Adipose tissue (tissue), 3 donors: ENCODE results near the gene CCSER1. TPM values are rescaled to one million over a fixed set of nuclear protein-coding genes. Genes with fewer than 3 reads are reported as not detected.
"Not testable (repeated sequence)": the region's sequence is repeated elsewhere in the genome, so short reads cannot be mapped to it uniquely, and the experiment has no call there.

Experiments used
- H3K27ac ChIP-seq: one replicate; pipeline ENCODE4 v1.5.1; 2013; ENCODE audit warnings: low read depth, low read length
- WGBS, 3 donors: extraction: QIAGEN DNeasy Blood & Tissue Kit; methylation state at CpG; one replicate each; pipeline ENCODE4 v1.1.7; 2013; 5-methylcytosine and 5-hydroxymethylcytosine counted together
- polyA plus RNA-seq, 3 donors: library from polyadenylated mRNA; stranded (reverse); fragments of 200-250 nt; gene quantifications; one replicate each; pipeline ENCODE4 v1.2.3, GENCODE V29; 2013
- donor health status: healthy with polysubstance abuse.
- donor health status: Bipolar disorder and iron deficiency.
- donor health status: healthy.

CCSER1 gene
- polyA plus RNA-seq, 3 donors = 0.87 to 1.2 TPM; not detected in 1

DNA sequence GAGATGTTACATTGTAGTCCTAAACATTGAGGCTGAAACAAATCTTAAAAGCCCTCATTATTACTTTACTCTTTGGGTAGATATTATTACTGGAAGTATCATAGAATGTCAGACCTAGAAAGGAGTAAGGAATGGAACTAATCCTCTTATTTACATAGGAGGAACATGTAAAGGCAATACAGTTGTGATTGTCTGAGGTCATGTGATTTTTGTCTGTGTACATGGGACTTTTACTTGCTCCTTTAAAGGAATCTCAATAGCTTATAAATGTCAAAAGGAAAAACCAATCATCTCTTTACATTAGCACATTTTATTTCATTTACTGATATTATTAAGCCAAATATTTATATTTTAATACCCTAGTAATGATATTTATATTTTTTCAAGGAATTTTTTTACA, 568.2 kb downstream of the CCSER1 start:
- no peak overlapping the region for H3K27ac ChIP-seq

DNA sequence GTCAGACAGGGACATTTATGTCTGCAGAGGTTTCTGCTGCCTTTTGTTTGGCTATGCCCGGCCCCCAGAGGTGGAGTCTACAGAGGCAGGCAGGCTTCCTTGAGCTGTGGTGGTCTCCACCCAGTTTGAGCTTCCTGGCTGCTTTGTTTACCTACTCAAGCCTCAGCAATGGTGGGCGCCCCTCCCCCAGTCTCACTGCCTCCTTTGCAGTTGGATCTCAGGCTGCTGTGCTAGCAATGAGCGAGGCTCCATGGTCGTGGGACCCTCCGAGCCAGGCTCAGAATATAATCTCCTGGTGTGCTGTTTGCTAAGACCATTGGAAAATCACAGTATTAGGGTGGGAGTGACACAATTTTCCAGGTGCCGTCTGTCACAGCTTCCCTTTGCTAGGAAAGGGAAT, 578.3 kb downstream of the CCSER1 start:
- WGBS, 3 donors = 83 to 92% (median 86%) methylated on average over 6 of the region's 6 CpGs
- not testable (repeated sequence) for H3K27ac ChIP-seq

DNA sequence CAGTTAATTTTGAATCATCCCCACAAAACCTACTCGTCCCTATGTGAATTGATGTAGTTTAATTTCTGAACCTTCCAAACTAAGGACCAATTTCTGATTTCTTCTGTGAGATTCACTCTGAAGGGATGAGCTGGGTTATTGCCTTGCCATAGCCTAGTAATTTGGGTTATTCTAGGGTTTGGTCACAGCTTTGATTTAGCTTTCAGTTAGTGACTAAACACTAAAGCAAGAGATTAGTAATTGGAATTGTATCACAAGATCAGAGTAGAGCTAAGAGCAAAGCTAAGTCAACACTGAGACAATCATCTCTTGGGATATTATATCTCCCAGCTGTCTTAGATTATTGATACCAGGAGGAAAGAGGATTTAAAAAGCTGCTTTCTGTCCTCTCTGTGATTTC, 588.0 kb downstream of the CCSER1 start:
- WGBS, 3 donors = 88 to 91% (median 90%) methylated on average over 1 of the region's 1 CpG
- H3K27ac ChIP-seq = no peak overlapping the region

DNA sequence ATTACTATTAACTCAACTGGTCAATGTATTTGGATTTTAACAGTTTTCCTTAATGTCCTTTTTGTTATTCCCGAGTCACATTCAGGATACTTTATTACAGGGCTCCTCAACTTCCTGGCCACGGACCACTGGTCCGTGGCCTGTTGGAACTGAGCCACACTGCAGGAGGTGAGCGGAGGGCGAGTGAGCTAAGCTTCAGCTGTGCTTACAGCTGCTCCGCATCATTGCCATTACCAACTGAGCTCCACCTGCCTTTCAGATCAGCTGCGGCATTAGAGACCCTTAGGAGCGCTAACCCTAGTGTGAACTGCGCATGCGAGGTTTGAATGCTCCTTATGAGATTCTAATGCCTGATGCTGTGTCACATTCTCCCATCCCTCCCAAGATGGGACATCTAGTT, 591.7 kb downstream of the CCSER1 start:
- 92 to 98% (median 95%) methylated on average over 10 of the region's 10 CpGs for WGBS, 3 donors
- H3K27ac ChIP-seq = no peak overlapping the region

DNA sequence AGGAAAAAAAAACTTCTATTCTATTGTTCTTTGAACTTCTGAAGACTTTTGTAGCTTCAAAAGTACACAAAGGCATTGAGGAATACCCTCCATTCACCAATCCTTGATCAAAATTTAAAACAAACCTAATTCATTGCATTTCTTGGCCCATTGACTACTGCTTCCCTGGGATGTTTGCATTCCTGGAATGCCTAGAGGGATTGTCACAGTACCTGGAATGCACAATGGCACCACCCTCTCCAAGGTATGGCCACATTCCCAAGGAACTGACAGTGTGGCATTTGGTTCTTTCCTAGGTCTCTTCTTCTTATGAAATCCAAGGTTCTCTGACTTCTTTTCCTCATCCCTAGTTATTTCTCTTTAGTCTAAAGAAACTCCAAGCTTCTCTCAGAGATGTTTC, 600.7 kb downstream of the CCSER1 start:
- no peak overlapping the region for H3K27ac ChIP-seq

DNA sequence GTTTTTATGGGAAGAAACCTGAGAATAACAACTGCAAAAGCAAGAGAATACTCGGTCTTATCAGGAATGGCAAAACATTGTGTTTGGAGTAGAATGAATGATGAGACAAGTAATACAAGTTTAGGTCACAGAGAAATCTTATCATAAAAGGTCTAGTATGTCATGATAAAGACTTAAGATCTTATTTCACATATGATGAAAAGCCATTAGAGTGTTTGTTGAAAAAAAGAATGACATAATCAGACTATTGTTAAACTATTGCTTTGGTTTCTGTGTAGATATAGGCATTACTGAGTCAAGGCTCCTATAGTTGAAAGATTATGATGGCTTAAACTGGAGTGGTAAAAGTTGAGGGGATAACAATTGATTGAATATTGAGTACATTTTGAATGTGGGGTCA, 603.6 kb downstream of the CCSER1 start:
- no peak overlapping the region for H3K27ac ChIP-seq
- 18 to 65% (median 55%) methylated on average over 1 of the region's 1 CpG for WGBS, 3 donors

DNA sequence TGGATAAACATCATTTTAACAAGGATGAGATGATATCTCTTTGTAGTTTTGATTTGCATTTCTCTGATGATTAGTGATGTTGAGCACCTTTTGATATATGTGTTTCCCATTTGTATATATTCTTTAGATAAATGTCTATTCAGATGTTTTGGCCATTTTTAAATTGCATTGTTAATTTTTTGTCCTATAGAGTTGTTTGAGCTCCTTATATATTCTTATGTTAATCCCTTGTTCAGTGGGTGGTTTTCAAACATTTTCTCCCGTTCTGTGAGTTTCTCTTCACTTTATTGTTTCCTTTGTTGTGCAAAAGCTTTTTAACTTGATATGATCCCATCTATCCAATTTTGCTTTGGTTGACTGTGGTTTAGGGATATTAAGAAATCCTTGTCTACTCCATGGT, 606.0 kb downstream of the CCSER1 start:
- H3K27ac ChIP-seq = no peak overlapping the region
- 77 to 94% (median 78%) methylated on average over 1 of the region's 1 CpG for WGBS, 3 donors

DNA sequence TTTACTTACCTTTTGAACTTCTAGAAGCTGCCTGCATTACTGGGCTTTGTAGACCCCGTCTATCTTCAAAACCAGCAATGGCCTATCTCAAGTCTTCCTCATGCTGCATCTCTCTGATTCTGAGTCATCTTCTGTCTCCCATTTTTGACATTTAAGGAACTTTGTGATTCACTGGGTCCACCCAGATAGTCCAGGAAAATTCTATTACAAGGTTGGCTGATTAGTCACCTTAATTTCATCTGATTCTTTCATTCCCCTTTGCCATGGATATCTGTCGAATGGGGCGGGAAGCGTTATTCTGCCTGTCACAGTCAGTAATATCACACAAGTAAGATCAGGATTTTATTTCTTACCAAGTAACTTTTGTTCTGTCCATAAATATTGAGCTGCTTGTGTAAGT, 618.0 kb downstream of the CCSER1 start:
- no peak overlapping the region for H3K27ac ChIP-seq
- WGBS, 3 donors = 92 to 96% (median 92%) methylated on average over 4 of the region's 4 CpGs

DNA sequence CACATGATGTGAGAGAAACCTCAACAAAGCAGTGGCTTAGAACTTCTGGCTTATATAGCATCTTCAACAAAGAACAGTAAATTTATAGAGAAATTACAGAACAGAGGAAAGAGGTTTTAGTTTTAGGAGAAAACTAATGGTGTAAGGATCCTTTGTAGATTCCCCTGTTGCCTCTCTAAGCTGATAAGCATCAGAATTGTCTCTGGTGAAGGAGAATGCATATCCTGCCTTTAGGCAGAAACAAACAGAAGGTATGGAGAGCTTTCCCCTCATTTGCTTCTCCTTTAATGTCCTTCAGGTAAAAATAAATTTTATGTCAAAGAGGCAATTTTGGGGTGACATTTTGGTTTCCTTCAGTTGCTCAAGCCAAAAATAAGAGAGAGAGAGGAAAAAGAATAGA, 625.9 kb downstream of the CCSER1 start:
- no peak overlapping the region for H3K27ac ChIP-seq

DNA sequence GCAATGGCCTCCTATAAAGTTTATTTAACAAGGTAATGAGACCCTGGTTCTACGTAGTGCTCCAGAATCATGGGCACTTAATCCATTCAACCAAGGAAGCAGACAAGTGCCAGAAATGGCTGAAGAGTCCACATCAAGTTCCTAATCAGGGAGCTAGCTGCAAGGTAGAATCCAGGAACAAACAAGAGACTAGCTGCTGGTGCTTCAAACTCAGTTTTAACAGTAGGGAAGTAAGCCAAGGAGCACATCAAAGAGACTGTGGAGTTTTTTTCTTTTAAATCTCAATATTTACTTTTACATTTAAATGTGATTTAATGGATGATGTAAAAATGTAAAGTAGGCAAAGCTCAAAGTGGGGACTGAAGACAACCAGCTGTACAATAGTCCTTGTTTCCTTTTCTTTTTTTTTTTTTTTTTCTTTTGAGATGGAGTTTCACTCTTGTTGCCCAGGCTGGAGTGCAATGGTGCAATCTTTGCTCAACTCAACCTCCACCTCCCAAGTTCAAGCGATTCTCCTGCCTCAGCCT, 630.4 kb downstream of the CCSER1 start:
- H3K27ac ChIP-seq = no peak overlapping the region
- 87 to 94% (median 93%) methylated on average over 2 of the region's 2 CpGs for whole genome bisulfite sequencing, 3 donors

DNA sequence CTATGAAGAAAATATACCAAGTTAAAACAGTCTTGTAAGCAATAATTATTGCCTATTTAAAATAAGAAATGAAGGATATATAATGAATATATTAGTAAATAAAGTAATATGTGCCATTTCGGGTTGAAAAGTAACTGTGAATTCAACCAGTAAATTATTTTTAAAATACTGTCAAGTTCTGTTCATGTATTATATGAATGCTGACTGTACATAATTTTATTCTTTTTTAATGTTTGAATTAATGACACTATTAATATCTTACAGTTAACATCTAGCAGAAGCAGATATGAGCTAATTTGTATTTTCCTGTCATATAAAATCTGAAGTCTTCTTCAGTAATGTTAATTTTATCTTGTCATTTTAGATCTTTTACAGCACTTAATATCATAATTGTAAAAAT, 632.9 kb downstream of the CCSER1 start:
- whole genome bisulfite sequencing, 3 donors = 85 to 89% (median 87%) methylated on average over 1 of the region's 1 CpG
- H3K27ac ChIP-seq = no peak overlapping the region

DNA sequence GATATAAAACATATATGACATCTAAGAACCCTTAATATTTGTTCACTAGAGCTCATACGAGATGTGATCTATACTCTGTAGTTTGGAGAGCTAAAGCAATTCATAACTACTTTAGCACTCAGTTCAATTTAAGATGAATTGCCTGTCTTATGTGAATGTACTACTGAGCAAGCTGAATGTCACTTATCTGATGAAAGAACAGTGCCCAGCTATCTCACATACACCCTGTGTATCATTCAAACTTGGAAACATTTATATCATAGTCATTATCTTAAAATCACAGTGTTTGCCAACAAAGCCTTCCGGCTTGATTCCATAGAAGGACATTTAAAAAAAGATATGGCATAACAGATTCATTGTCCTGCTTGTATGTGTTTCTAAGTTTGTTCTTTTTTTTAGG, 639.6 kb downstream of the CCSER1 start:
- WGBS, 3 donors = 56 to 80% (median 78%) methylated on average over 2 of the region's 2 CpGs
- H3K27ac ChIP-seq = no peak overlapping the region

DNA sequence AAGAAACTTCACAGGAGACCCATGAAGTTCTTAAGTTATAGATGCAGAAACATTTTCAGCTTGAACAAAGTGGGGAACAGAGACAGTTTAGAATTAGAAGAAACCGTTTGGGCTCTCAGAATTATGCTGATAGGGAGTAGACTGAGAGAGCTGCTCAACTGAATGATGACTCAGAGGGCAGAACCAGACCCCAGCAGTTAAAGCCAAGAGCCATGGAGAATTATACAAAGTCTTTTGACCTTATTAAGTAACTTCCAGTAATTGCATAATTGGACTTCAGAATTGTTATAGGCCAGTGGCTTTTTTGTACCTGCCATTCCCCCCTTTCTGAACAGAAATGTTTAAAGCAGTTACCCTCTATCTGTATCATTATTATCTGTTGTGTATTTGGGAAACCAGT, 642.1 kb downstream of the CCSER1 start:
- 70 to 85% (median 80%) methylated on average over 1 of the region's 1 CpG for WGBS, 3 donors

DNA sequence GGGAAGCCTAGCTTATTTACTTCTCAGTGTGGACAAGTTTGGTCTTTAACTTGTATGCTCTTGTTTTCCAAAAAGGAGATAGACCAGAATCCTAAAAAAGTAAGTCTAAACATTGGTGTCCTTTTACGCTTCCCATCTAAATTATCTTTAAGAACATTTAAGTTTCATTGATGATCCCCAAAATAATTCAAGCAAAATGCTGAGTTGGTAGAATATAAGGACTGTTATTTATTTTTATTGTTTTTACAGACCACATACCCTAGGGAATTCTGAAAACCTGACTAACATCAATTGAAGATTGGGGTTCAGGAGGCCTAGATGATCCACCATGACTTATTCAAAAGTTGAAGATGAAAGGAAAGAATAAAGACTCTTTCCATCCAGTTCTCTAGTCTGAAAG, 653.0 kb downstream of the CCSER1 start:
- 95 to 98% (median 95%) methylated on average over 1 of the region's 1 CpG for WGBS, 3 donors

More for the DNA sequence above, 642.1 kb downstream of the CCSER1 start:
- no peak overlapping the region for H3K27ac ChIP-seq

DNA sequence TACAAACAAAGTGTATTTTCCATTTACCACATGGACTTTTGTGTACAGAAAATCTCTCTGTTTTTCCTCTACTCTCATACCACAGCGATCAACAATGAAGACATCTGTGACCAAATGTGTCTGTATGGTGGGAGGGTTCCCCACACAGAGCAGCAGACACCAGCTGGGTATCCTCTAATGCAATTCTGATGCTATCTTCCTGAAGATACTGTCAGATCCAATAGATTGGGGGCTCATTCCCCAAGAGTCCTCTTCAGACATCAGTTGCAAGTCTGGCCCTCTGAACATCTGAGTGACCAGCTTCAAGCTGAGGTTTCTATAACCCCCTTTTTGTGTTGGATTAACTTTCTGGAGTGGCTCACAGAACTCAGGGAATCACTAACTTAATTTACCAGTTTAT, 659.4 kb downstream of the CCSER1 start:
- WGBS, 3 donors = 94 to 100% (median 98%) methylated on average over 1 of the region's 1 CpG
- H3K27ac ChIP-seq = no peak overlapping the region

More for the DNA sequence above, 653.0 kb downstream of the CCSER1 start:
- no peak overlapping the region for H3K27ac ChIP-seq

DNA sequence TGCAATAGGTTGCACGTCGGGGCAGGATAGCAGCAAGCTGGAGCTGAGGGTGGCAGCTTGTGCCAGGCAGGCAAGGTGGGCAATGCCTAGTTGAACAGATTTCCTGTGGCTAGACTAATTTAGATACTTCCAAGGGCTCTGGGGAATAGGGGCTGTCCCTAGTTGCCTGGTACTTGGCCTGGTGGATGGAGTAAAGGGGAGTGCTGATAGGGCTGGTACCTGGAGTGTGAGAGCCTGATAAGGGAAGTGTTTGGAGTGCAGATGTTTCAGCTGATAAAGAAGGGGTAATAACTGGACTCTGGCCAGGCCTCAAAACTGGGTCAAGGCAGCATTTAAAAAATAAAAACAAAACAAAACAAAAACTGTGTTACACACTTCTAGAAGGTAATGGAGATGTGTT, 665.5 kb downstream of the CCSER1 start:
- H3K27ac ChIP-seq = no peak overlapping the region
- 67 to 89% (median 74%) methylated on average over 2 of the region's 2 CpGs for WGBS, 3 donors

DNA sequence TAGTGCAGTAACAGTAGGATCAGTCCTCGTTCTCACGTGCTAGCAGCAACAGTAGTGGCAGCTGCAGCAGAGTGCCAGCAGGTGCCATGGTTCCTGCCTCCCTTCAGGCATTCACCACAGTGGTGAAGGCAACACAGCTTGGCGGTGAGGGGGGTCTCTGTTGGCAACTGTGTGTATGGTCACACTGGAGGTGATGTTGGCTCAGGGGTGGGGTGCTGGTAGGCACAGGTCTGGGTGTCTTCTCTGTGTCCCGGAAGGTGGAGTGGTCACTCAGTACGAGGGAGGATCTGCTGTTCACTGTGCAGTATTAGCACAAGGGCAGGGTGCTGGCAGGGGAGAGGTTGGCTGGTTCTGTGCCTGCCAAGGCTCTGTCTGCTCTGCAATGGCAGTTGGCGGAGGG, 671.8 kb downstream of the CCSER1 start:
- no peak overlapping the region for H3K27ac ChIP-seq
- WGBS, 3 donors = 86 to 94% (median 94%) methylated on average over 6 of the region's 6 CpGs

DNA sequence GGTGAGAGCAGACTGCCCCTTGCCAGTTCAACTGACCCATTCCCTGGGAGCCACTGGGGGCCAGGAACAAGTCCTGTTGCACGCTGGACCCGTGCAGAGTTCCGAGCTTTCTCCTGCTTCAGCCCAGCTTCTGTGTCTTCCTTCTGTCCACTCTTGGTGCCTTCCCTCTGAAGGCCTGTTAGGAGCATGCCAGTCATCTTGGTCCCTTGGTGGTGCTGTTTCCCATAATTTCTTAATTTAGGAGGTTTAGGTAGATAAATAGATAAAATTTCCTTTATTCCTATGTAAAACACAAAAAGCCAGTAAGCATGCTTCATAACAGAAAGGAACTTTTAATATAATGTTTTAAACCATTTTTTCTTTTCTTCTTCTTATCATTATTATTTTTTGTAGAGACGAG, 672.7 kb downstream of the CCSER1 start:
- 92 to 95% (median 94%) methylated on average over 4 of the region's 4 CpGs for WGBS, 3 donors
- no peak overlapping the region for H3K27ac ChIP-seq

DNA sequence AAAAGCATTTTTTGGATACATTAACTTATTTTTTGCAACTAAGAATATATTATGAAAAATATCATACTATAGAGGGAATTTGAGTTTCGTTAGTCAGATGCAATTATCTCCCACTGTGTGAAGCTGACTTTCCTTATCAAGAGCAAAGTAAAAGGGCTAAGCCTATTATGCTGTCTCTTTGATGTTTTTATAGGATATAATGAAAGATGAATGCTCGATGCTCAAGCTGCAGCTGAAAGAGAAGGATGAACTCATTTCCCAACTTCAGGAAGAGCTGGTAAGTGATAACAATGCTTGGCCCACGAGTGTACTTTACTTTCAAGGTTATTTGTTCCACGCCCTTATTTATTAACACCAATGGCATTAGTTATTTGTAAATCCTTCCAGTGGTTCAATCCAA, 688.4 kb downstream of the CCSER1 start:
- 53 to 64% (median 57%) methylated on average over 4 of the region's 4 CpGs for WGBS, 3 donors
- H3K27ac ChIP-seq = no peak overlapping the region

DNA sequence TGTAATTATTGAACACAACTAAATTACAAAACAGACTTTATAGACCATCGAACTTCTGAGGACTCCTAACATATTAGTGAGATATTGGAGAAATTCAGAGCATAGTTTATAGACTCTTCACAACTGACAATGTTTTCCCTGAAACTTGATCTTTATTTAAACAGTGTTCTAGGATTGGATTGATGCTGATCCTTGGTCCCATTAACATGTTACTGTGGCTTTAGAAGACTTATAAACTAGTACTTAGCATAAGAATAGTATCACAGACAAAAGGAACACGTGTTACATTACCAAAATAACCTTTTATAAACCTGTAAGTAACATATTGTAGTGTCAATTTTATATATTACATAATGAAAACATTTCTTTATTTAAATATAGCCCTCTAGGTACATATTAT, 689.6 kb downstream of the CCSER1 start:
- H3K27ac ChIP-seq = no peak overlapping the region
- WGBS, 3 donors = 64 to 74% (median 74%) methylated on average over 2 of the region's 2 CpGs
